Measurements from ENCODE around the gene PPM1E.
"Not testable (repeated sequence)": the region's sequence is repeated elsewhere in the genome, so short reads cannot be mapped to it uniquely, and the experiment has no call there.

The PPM1E gene

GRCh38 chr17:58947824-58948223, 192.2 kb downstream of the PPM1E start:
- DNase-seq (ENCODE audit: low spot score): no peak

- not testable (repeated sequence) for DNase-seq (ENCODE audit: low spot score)
Measured at GRCh38 chr17:58954358-58954757, 198.7 kb downstream of the PPM1E start.

GRCh38 chr17:58956997-58957724, 201.5 kb downstream of the PPM1E start:
- DNase-seq (ENCODE audit: low spot score): no peak

DNA sequence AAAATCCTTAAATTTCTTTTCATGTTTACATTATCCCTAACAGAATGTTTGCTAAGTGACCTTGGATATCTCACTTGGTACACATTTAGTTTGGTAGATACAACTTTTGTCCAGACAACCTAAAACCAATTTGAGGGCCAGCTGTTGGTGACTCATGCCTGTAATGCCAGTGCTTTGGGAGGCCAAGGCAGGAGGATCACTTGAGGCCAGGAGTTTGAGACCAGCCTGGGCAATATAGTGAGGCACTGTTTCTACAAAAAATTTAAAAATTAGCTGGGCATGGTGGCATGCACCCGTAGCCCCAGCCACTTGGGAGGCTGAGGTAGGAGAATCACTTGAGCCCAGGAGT, 202.0 kb downstream of the PPM1E start:
- not testable (repeated sequence) for DNase-seq (ENCODE audit: low spot score)

- DNase-seq (ENCODE audit: low spot score): no peak
Measured at GRCh38 chr17:58960068-58960467, 204.4 kb downstream of the PPM1E start.

- DNase-seq (ENCODE audit: low spot score): no peak
Measured at GRCh38 chr17:58965221-58965620, 209.6 kb downstream of the PPM1E start.

- no peak for DNase-seq (ENCODE audit: low spot score)
Measured at GRCh38 chr17:58966208-58966607, 210.6 kb downstream of the PPM1E start.

GRCh38 chr17:58968426-58969061, 212.9 kb downstream of the PPM1E start:
- DNase-seq (ENCODE audit: low spot score): no peak

- DNase-seq (ENCODE audit: low spot score): no peak
Measured at GRCh38 chr17:58969156-58969555, 213.5 kb downstream of the PPM1E start.

DNA sequence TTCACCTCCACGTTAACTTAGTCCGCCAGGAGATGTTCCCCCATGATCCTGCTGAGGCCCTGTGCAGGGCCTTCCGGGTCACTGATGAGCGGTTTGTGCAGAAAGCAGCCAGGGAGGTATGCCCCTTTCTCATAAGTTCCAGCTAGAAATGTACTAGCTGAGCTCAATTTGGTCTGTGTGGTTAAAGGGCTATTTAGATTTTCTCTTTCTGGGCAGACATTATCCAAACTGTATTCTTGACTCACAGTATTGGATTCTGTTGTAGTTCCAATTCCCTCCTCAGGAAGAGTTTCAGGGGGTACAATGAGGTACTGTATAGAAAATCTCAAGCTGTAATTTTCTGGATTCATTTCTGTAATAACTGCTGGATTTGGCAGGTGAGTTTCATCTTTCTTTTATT, 214.0 kb downstream of the PPM1E start:
- no peak for DNase-seq (ENCODE audit: low spot score)

GRCh38 chr17:58970609-58971450, 215.2 kb downstream of the PPM1E start:
- no peak for DNase-seq (ENCODE audit: low spot score)

GRCh38 chr17:58974354-58974753, 218.7 kb downstream of the PPM1E start:
- no peak for DNase-seq (ENCODE audit: low spot score)

- no peak for DNase-seq (ENCODE audit: low spot score)
Measured at GRCh38 chr17:58976541-58976940, 220.9 kb downstream of the PPM1E start.

DNA sequence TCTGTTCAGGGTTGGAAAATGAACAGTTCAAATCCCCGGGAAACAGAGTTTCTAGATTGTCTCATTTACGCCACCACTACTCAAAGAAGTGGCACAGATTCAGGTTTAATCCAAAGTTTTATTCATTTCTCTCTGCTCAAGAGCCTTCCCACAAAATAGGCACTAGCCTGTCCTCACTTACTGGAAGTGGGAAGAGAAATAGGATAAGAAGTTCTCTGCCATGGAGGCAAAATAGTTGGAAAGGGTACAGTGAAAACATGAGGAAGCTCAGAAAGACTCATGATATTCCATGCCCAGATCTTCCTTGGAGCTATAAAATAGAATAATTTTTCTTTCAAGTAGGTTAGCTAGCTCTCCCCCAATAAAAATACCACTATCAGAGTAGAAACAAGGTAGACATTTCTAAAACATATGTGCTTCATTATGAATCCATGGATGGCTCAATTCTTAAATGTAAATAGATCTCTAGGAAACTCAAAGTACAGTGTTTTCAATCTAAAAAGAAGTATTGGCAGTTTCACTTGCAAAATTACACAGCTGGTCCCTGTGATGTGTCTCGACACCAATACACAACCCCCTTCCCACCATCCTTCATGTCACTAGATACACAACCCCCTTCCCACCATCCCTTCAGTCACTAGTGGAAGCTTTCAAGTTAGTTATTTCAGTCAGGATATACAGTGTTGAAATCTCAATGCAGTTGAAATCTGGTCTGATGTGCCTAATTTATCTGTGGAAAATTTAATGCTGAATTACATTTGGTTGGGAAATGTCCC, 225.2 kb downstream of the PPM1E start:
- no peak for DNase-seq (ENCODE audit: low spot score)

GRCh38 chr17:58982626-58983025, 227.0 kb downstream of the PPM1E start:
- DNase-seq (ENCODE audit: low spot score): no peak

GRCh38 chr17:58985367-58985766, 229.7 kb downstream of the PPM1E start:
- no peak for DNase-seq (ENCODE audit: low spot score)

DNA sequence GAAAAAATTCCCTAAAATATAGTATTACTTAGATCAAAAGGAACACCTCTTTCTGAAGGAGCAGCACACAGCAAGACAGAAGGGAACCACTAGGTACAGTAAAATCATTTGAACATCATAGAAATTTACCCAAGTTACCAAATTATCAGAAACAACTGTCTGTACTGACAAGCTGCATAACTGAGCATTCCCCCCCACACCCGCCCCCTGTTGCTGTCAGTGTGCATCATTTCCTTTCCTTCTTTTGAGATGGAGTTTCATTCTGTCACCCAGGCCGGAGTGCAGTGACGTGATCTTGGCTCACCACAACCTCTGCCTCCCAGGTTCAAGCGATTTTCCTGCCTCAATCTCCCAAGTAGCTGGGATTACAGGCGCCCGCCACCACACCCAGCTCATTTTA, 230.3 kb downstream of the PPM1E start:
- no peak for DNase-seq (ENCODE audit: low spot score)

GRCh38 chr17:58989629-58990028, 234.0 kb downstream of the PPM1E start:
- DNase-seq (ENCODE audit: low spot score): no peak

- DNase-seq (ENCODE audit: low spot score): no peak
Measured at GRCh38 chr17:58991718-58992331, 236.2 kb downstream of the PPM1E start.

GRCh38 chr17:58993311-58993710, 237.7 kb downstream of the PPM1E start:
- no peak for DNase-seq (ENCODE audit: low spot score)

- no peak for DNase-seq (ENCODE audit: low spot score)
Measured at GRCh38 chr17:58995247-58995940, 239.7 kb downstream of the PPM1E start.

Data from CD4-positive, alpha-beta T cell treated with Interleukin-15 for 4 hours (primary cell).